ENCODE measurements around the gene IL19.
"Not testable (repeated sequence)": the region's sequence is repeated elsewhere in the genome, so short reads cannot be mapped to it uniquely, and the experiment has no call there.

The IL19 gene

GRCh38 chr1:206834711-206835110 is 64.1 kb downstream of the IL19 start:
- no peak for DNase-seq

- DNase-seq = peak; percentile 78
Observed at GRCh38 chr1:206835186-206835585, 64.6 kb downstream of the IL19 start.

GRCh38 chr1:206836111-206836510 is 65.5 kb downstream of the IL19 start:
- no peak for DNase-seq

- DNase-seq = no peak
Observed at GRCh38 chr1:206839006-206839560, 68.5 kb downstream of the IL19 start.

- DNase-seq = no peak
Observed at GRCh38 chr1:206839857-206840256, 69.3 kb downstream of the IL19 start.

GRCh38 chr1:206841609-206842323 is 71.2 kb downstream of the IL19 start:
- DNase-seq = no peak

- no peak for DNase-seq
Observed at GRCh38 chr1:206842854-206843253, 72.3 kb downstream of the IL19 start.

- no peak for DNase-seq
Observed at GRCh38 chr1:206843626-206844025, 73.1 kb downstream of the IL19 start.

GRCh38 chr1:206846487-206846886 is 75.9 kb downstream of the IL19 start:
- no peak for DNase-seq

GRCh38 chr1:206847337-206847834 is 76.8 kb downstream of the IL19 start:
- DNase-seq = no peak

- DNase-seq = no peak
Observed at GRCh38 chr1:206847946-206848345, 77.4 kb downstream of the IL19 start.

GRCh38 chr1:206850401-206850800 is 79.8 kb downstream of the IL19 start:
- DNase-seq = no peak

- no peak for DNase-seq
Observed at GRCh38 chr1:206851341-206852010, 80.9 kb downstream of the IL19 start.

GRCh38 chr1:206852662-206853061 is 82.1 kb downstream of the IL19 start:
- not testable (repeated sequence) for DNase-seq

GRCh38 chr1:206853696-206854095 is 83.1 kb downstream of the IL19 start:
- not testable (repeated sequence) for DNase-seq

GRCh38 chr1:206854401-206855129 is 84.0 kb downstream of the IL19 start:
- no peak for DNase-seq

- no peak for DNase-seq
Observed at GRCh38 chr1:206855859-206856258, 85.3 kb downstream of the IL19 start.

- no peak for DNase-seq
Observed at GRCh38 chr1:206856674-206857464, 86.3 kb downstream of the IL19 start.

- DNase-seq = no peak
Observed at GRCh38 chr1:206859082-206859521, 88.5 kb downstream of the IL19 start.

- DNase-seq = no peak
Observed at GRCh38 chr1:206860165-206860564, 89.6 kb downstream of the IL19 start.

GRCh38 chr1:206863266-206863665 is 92.7 kb downstream of the IL19 start:
- DNase-seq = no peak

GRCh38 chr1:206864939-206865671 is 94.5 kb downstream of the IL19 start, which contains the start of gene IL20:
Gene IL20 (plus strand): TSS chr1:206865623. CDS start chr1:206865853, 230 bp downstream.
- DNase-seq = peak; percentile 57
